IPS DF 19.7 (cell line): ENCODE results near the gene PLEKHA7.

Source experiments
- DNase-seq: peaks from one replicate; pipeline ENCODE4 v3.0.0-alpha.2; 2013; ENCODE audit warnings: low read depth, low spot score

The PLEKHA7 gene

DNA sequence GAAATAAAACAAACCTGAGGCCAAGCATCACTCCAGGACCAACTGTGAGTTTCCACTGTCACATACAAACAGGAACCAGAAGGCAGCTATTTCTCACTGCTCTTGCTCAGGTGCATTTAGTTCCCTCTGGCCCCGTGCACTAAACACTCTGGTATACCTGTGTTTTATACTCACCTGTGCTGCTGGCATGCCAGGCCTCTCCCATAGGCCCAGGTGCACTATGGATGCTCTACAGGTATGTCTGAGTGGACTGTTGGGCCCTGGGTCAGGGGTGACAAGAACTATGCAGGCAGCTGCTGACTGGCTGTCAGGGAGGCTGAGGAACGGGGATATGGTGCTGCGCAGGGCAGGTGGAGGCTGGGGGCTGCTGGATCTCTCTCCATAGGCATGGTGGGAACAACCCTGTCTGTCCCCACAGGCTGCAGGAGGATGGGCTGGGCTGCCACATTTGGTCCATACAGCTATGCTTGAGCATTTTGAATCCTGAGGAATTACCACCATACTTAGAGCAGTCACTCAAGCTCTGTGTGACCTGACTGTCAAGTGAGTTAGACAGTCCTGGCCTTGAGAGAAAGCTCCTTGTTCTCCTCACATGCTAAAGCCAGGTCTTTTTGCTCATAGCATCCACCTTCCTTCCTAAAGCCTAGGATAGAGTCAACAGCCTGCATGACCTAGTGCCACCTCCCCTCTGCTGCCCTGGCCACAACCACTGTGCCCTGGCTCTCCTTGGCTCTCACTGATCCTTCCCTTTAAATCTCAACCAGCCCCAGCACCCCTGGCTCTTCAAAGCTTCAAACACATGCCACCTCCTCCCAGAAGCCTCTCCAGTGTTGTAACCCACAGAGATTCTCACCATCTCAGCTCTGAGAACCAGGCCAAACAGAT lies 202.8 kb downstream of the PLEKHA7 start:
- no peak for DNase-seq

DNA sequence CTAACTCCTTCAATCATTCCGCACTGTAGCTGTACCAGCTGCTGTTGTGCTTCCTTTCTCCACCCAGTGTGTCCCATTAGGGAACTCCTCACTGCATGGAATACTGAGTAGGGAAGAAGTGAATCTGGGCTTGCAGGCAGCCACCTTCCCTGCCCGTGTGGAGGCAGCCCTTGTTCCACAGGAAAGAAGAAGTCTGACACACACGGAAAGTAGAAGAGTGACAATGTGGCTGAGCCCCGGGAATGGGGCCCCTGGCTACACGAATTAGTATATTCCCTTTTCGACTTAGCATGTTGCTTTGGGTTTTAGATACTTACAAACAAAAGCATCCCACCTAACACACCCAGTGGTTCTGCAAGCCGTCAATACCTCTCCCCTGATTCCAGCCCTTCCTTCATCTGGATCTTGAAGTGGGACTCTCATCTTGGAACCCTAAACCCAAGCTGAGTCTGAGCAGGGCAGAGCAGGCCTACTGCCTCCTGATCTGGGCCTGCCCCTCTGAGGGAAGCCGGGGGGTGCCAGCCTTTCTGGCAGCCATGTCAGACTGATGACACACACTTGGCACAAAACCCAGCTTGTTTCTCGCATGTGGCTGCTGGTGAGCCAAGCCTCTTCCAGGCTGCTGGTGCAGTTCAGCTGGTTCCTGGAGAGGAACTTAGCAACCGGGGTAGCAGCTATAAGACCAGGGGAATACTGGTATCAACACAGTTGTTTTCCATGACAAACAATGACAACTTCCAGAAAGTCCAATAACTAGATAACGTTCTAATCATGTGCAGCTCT lies 204.1 kb downstream of the PLEKHA7 start:
- DNase-seq = no peak

DNA sequence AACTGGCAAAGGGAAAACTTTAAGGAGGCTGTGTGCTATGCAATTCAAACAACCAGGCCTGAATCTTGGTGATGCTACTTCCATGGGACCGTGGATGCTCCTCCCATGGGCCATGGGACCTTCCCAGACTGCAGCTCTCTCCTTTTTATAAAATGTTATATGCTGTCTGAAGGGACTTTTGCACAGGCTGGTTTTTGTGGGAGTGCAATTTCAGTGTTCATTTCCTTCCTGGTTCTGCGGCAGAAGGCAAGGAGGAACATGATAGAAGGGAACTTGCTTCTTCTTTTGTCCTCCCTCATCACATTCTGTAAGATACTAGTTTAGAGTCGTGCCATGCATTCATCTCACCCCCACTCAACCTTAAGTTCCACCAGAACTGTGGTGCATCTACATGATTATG lies 206.9 kb downstream of the PLEKHA7 start:
- no peak for DNase-seq

DNA sequence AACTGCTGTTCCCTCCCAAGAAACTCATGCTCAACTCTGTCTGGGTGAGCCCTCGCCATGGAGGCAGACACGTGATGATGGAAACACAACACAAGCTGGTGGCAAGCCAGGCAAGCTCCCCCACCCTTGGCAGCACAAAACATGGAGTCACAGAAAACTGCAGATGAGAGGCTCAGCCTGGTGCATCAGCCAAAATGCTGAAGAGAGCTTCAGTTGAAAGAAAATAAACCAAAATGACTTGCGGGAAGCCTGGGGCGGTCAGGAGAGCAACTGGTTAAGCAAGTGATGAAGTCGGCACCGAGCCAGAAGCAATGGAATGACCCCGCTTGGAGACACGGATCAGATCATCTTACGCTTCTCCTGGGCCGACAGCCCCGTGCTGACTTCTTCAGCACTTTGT lies 207.4 kb downstream of the PLEKHA7 start:
- DNase-seq = no peak

DNA sequence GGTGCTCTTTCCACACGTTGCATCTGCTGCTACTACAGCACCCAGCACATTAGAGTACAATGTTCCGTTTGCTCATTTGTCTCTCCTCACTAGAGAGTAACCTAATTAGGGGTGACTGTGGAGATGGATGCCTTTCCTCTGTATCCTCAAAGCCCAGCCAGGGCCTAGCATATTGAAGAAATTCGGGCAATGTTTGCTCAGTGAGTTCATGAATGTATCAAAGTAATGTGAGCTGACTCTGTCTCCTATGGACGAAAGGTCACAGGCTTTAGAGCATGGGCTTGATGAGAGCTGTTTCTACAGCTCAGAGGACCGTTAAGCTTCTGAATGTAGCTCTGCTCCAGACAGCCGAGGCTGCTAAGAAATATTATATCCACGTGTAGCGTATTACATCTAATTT lies 208.3 kb downstream of the PLEKHA7 start:
- no peak for DNase-seq

DNA sequence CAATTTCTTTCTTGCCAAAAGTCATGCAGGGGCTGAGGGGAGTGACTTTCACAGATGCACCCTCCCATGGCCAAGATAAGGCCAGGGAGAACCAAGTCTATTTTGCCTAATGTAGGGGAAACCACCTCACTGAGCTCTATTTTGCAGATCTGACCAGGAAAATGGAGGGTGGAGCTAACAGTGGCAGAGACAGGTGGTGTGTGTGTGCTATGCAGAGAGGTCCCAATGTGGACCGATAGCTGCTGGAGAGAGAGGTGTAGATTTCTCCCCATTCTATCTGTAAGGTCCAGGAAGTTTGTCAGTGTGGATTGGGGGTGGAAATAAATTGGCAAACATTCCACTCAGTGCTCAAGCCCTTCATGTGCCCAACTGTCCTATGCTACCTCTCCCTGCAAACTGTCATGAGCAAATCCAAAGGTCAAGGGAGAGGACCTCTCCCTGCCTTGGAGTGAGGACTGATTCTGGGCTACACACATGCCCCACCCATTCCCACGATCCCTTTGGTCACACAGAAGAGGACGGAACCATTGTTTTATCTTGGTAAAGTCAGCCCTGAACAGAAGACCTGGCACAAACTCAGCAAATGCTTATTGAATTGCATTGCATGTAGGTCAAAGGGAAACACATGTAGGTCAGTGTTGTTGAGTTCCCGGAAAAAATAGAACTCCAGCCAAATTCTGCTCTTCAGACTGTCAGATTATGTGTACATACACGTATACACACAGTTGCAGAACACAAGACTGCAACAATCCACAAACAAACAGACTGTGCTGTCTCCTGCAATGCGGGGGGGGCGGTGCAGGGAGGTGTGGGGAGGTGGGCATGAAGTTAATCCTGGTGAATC lies 209.9 kb downstream of the PLEKHA7 start:
- no peak for DNase-seq

DNA sequence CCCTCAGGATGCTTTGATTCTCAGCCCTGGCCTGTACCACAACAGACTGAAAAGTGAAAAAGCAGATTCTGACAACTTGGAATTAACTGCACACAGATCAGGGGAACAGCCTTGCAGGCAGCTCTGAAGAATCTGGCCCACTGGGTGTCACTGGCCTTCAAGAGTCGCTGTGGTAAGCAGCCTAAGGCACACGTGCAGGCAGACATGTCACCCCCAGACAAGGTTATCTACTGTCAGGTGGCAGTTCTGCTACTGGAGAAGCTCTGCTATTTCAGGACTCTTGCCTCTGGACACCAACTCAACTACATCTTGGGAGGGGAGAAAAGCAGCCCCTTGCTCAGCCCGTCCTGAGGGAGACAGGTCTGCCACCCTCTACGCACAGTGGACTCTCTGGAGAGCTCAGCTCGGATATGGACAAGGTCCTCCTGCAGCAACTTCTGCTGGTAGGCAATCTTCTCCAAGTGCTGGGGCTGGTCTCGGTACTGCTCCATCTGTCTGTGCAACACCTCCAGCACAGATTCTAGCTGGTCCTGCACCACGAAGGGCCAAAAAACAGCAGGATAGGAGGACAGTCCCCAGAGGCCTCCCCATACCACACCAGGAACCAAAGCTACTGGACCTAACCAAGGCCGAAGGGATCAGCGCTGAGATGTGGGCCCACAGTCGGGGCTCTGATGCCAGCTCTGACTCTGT lies 212.8 kb downstream of the PLEKHA7 start:
- DNase-seq = no peak

DNA sequence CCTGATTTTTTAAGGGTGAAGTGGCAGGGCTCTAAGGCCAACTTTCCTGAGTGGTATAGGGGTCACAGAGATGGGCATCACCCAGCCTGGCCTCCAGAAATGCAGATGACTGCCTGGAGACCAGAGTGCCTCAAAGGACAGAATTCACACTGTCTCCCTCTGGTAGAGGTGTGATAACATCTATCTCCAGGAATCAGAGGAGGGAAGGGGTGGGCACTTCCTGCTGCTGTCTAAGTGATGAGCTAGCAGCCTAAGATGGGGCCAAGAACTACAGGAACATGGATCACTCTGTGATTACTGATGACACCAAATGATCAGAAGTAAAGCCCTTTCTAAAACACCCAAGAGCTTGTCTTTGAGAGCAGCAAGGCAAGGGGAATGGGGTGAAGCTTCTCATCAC lies 213.8 kb downstream of the PLEKHA7 start:
- DNase-seq = no peak

DNA sequence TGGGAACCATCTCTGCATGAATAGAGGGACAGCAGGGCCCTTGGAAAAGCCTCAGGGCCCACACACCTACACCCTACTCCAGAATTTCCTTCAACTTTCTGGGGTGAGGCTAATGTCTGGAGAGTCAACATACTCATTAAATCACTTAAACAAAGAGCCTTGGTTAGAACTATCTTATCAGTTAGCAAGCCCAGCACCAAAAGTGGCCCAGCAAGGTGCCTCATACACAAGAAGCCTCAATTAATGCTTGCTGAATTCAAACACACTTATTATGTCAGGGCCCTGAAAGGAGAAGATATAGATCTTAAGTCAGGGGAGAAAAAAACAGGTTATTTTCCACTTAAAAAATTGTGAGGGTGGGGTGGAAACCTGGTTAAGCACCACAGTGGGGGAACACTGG lies 214.3 kb downstream of the PLEKHA7 start:
- no peak for DNase-seq

DNA sequence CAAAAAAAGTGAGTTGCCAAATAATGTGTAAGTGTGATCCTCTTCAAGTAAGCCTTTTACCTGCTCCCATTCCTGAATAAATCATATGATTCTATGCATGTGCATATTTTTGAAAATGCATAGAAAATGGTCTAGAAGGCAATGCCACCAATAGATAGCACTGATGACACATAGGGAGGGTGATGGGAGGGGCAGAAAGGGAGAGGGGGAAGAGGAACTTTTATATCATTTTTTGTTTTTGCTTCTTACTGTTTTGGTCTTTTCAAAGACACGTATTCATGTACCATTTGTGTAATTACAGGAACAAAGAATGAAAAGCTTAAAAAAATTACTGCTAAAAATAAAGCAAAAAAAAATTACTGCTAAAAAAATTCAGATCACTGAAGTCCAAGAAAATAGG lies 215.0 kb downstream of the PLEKHA7 start:
- DNase-seq = no peak

DNA sequence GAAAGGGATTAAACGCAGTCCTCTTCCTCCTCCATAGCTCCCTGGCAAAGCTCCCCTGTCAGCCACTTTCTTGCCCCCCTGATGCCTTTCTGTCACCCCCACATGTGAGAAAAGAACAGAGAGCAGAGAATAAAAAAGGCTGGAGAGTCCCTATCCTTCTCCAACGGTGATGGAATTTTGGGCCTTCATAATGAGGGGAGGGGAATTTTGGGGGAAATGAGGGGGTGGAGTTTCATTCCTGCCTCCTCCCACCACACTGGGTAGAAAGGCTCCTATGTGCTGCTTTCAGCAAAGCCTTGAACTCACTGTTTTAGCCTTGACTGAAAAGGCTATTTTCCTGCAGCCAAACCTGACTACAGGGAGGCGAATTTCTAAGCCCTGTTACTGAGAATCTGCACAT lies 216.4 kb downstream of the PLEKHA7 start:
- DNase-seq = no peak

DNA sequence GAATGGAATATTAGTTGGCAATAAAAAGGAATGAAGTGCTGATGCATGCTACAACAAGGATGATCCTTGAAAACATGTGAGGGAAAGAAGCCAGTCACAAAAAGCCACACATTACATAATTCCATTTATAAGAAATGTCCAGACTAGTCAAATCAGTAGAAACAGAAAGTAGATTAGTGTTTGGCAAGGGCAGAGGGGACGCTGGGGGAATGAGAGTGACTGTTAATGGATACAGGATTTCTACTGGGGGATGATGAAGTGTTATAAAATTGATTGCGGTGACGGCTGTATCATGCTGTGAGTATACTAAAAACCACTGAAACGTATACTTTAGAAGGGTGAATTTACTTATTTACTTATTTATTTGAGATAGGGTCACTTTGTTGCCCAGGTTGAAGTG lies 217.9 kb downstream of the PLEKHA7 start:
- no peak for DNase-seq

DNA sequence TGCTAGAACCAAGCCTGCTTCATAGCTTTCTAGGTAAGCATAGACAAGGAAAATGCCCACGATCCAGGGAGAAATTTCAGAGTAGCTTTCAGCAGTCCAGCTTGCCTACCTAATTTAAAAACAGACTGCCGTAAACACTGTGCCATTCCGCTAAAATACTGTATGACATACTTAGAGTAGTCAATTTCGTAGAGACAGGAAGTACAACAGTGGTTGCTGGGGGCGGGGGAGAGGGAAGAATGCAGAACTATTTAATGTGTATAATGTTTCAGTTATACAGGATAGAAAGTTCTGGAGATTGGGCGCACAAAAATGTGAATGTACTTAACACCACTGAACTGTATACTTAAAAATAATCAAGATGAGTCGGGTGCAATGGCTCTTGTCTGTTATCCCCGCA lies 219.1 kb downstream of the PLEKHA7 start:
- no peak for DNase-seq

DNA sequence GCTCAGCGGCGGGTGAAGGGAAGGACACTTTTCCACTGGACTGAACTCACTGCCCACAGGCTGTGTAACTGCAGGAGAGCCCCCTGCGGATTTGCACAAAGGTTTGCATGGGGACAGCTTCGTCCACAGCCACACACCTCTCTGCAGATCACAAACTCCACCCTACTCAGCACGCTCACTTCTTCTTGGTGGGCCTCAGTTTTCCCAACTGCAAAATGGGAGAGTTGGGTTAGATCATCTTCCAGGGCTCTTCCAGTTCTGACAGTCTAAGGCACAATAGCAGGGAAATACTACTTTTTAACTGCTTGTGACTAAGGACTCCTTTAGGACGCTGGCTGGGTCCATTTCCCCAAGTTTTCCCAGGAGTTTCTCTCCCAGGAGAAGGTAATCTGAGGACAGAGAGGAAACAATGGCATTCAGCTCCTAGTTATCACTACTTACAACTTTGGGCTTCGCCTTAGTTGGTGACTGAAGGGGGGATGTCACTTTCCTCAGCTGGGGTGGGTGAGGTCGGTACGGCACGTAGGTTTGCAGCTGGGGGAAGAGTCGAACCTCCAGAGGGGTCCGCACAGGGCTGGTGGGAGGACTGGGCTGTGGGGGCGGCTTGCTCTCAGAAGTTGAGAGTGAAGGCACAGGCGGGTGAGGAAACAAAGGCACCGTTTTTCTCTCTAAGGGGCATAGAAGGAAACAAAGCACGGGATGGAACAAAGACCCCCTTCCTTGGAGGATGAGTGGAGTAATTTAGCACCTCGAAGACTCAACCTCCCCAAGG lies 220.0 kb downstream of the PLEKHA7 start:
- no peak for DNase-seq

DNA sequence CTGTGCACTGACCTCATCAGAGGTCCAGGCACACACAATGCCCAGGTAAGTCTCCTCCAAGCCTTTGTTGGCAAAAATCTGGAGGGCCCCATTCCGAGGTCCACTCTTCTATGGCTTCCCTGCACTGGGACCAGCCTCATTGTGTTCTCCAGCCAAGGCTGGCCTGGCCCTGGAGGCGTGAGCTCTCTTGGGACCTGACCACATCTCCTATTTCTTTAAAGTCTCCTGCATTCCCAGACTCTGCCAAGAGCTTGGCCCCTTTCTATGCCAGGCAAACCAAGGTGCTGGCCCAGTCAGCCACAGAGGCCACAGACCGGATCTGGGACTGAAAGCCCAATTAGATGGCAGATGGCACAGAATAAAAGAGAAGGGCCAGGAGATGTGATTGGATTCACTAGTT lies 220.7 kb downstream of the PLEKHA7 start:
- no peak for DNase-seq

DNA sequence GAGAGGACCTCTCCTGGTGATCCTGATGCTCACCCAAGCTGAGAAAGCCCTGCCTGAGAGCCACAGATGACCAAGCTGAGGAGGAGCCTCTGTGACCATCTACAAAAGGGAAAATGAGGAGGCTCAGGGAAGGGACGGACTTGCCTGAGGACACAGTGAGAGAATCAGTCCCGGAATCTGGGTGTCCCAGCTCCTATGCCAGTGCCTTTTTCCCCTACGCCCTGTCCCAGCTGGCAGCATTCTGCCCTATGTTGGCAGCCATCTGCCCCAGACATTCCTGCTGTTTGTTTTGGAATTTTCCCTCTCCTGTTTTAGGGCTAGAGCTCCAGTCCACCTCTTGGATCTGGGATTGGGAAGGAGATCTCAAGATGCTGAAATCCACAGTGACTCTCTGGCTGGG lies 221.2 kb downstream of the PLEKHA7 start:
- no peak for DNase-seq

DNA sequence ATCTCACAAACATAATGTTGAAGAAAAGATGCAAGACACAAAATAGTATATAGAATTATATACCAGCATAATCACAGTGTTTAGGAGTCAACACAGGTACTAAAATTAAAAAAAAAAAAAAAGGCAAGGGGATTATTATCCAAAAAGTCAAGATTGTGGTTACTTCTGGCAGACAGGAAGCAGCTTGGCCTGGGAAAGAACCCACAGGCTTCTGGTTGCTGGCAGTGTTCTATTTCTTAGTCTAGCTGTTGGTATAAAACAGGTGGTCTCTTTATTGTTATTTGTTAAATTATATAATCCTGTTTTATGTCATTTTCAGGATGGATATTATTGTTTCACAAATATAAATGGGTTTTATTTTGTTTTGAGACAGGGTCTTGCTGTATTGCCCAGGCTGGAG lies 221.8 kb downstream of the PLEKHA7 start:
- no peak for DNase-seq

DNA sequence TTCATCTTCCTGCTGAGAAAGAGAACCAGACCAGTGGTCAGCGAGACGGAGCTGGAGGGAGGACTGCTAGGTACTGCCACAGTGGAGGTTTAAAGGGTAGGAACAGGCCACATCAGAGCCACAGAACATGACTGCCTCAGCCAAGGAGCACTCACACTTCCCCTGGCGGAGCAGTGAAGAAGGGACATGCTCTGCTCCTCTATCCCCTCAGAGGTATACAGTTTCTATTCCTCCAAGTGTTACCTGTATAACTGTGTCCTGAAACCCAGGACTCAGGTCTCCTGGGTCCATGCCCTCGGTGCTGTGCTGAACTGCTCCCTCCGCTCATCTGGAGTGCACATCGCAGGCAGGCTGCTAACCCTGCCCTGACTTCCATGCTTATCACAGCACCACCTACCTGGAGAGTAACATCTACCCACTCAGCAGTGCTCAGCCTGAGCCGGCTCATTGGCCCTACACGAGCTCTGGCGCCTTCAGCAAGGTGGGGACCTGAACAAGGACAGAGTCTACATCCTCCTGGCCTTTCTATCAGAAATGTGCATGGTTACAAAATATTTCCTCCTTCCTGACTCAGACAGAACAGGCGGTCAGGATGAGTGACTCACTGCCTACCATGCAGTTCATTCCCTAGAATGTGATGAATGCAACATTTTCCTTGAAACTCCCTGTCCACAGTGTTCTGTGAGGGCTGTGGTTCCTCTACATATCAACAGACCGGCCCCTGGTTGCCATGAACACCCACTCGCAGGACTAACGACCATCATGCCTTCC lies 222.8 kb downstream of the PLEKHA7 start:
- DNase-seq = no peak

DNA sequence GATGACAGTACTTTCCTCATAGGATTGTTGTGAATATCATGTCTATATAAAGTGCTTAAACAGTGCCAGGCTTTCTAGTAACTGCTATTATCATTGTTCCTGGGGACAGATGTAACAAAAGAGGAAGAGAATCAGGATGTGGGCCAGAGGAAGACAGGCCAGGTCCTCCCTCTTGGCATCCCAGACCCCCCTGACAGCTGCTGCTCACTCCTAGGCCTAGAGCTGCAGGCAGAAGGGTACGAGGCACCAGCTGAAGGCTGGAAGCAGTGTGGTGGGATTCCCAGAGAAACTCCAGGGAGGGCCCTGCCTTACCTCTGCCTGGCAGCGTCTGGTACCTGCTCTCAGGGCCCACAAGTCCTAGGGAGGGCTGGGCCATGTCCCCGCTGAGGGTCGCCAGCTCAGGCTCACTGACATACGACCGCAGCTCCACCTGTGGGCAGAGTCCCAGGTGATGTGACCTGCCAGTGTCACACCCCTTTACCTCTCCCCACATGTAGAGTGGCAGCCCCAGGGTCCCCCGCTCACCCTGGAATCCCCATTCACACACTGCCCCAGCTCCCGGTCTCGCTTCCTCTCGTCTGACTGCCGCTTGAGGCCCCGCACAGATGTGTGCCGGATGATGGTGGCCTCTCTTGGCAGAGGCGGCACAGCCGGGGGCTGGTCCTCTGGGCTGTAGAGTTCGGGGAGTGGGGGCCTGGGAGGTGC lies 223.6 kb downstream of the PLEKHA7 start:
- no peak for DNase-seq
